A549 (cell line): ENCODE measurements around the gene EEF2.

Experiments used
- MAX ChIP-seq: IDR thresholded peaks from 2 replicates; pipeline ENCODE4 v1.6.1; 2012
- ZC3H11A ChIP-seq: fragments of 450-650 bp; IDR thresholded peaks from 2 replicates; pipeline ENCODE4 v1.6.1; 2014; ENCODE audit warnings: antibody characterized with exemption, mild to moderate bottlenecking
- ZFP36 ChIP-seq: fragments of 450-650 bp; IDR thresholded peaks from 2 replicates; pipeline ENCODE4 v1.6.1; 2014; ENCODE audit warnings: borderline replicate concordance; ENCODE audit not compliant: partially characterized antibody

GRCh38 chr19:3964256-3965194, 20.7 kb downstream of the EEF2 start:
- no peak for TF ChIP-seq ZC3H11A
- no peak for TF ChIP-seq ZFP36
- no peak for TF ChIP-seq MAX
